ENCODE results near the gene THTPA.
"Not testable (repeated sequence)": the region's sequence is repeated elsewhere in the genome, so short reads cannot be mapped to it uniquely, and the experiment has no call there.

THTPA gene

GRCh38 chr14:23583761-23584526, 27.9 kb downstream of the THTPA start:
- DNase-seq (ENCODE audit: low spot score): not testable (repeated sequence)

GRCh38 chr14:23584527-23585203, 28.6 kb downstream of the THTPA start:
- DNase-seq (ENCODE audit: low spot score): not testable (repeated sequence)

- DNase-seq (ENCODE audit: low spot score): peak; percentile 94
Observed at GRCh38 chr14:23588884-23589598, 33.0 kb downstream of the THTPA start.

GRCh38 chr14:23589606-23590005, 33.5 kb downstream of the THTPA start:
- DNase-seq (ENCODE audit: low spot score): no peak

- DNase-seq (ENCODE audit: low spot score): no peak
Observed at GRCh38 chr14:23590198-23590597, 34.1 kb downstream of the THTPA start.

GRCh38 chr14:23594191-23594590, 38.1 kb downstream of the THTPA start:
- not testable (repeated sequence) for DNase-seq (ENCODE audit: low spot score)

- no peak for DNase-seq (ENCODE audit: low spot score)
Observed at GRCh38 chr14:23600322-23600707, 44.2 kb downstream of the THTPA start.

GRCh38 chr14:23600806-23601205, 44.7 kb downstream of the THTPA start:
- no peak for DNase-seq (ENCODE audit: low spot score)

- no peak for DNase-seq (ENCODE audit: low spot score)
Observed at GRCh38 chr14:23601424-23601823, 45.4 kb downstream of the THTPA start.

- no peak for DNase-seq (ENCODE audit: low spot score)
Observed at GRCh38 chr14:23601845-23602180, 45.7 kb downstream of the THTPA start.

- DNase-seq (ENCODE audit: low spot score): no peak
Observed at GRCh38 chr14:23602181-23603095, 46.4 kb downstream of the THTPA start.

GRCh38 chr14:23603103-23603502, 47.0 kb downstream of the THTPA start:
- DNase-seq (ENCODE audit: low spot score): no peak

- no peak for DNase-seq (ENCODE audit: low spot score)
Observed at GRCh38 chr14:23604148-23604547, 48.1 kb downstream of the THTPA start.

- DNase-seq (ENCODE audit: low spot score): no peak
Observed at GRCh38 chr14:23604675-23605170, 48.7 kb downstream of the THTPA start.

GRCh38 chr14:23605931-23606585, 50.0 kb downstream of the THTPA start:
- no peak for DNase-seq (ENCODE audit: low spot score)

GRCh38 chr14:23608454-23608853, 52.4 kb downstream of the THTPA start:
- no peak for DNase-seq (ENCODE audit: low spot score)

GRCh38 chr14:23609001-23609400, 52.9 kb downstream of the THTPA start:
- no peak for DNase-seq (ENCODE audit: low spot score)

GRCh38 chr14:23609411-23610089, 53.5 kb downstream of the THTPA start:
- DNase-seq (ENCODE audit: low spot score): not testable (repeated sequence)

Data from HuH-7.5 (cell line).